ENCODE results near the gene PITPNM3. TPM values are rescaled to one million over a fixed set of nuclear protein-coding genes. Genes with fewer than 3 reads are reported as not detected.

The PITPNM3 gene
- total RNA-seq, 4 donors from 2014 or later = 12.7 to 51.6 (median 29.7) TPM

- in situ Hi-C loops (cut with MboI; ENCODE audit: low pct_ligation_motif_present in 1 of 4, low pct_unique_long_range_greater_than_20kb in 1 of 4, low sequenced_read_pairs in 3 of 4) (no loop called here), intact Hi-C loops (cut with DNase I; ENCODE audit: low total_unique reads) (no loop called here)
- no peaks in the 10 kb centered on the region for H3K27me3 ChIP-seq
- no peaks in the 10 kb centered on the region for H3K9me3 ChIP-seq
- TF ChIP-seq CTCF (IDR thresholded peaks at IDR 0.05) (no peak), POLR2AphosphoS5 (IDR thresholded peaks at IDR 0.05) (no peak), POLR2A (IDR thresholded peaks at IDR 0.05) (no peak), EP300 (IDR thresholded peaks at IDR 0.05; ENCODE audit: low read depth) (no peak)
- WGBS, 2 donors (ENCODE audit: low coverage in 1 of 2) = 63 to 84% methylated on average over 5 to 10 of the region's 10 CpGs
- no peak overlapping the region for H3K27ac ChIP-seq
- no peak overlapping the region for H3K4me3 ChIP-seq
- DNase-seq = no peak
- H3K4me1 ChIP-seq = no peaks in the 10 kb centered on the region
- H3K36me3 ChIP-seq = no peaks in the 10 kb centered on the region
Observed at GRCh38 chr17:6536053-6536452, 20.3 kb downstream of the PITPNM3 start.

GRCh38 chr17:6534846-6535514 lies 21.4 kb downstream of the PITPNM3 start:
- TF ChIP-seq EP300 (IDR thresholded peaks at IDR 0.05; ENCODE audit: low read depth) = no peak
- TF ChIP-seq POLR2AphosphoS5 (IDR thresholded peaks at IDR 0.05) = no peak
- no peak for TF ChIP-seq POLR2A (IDR thresholded peaks at IDR 0.05)
- TF ChIP-seq CTCF (IDR thresholded peaks at IDR 0.05) = no peak
- intact Hi-C loops (cut with DNase I; ENCODE audit: low total_unique reads) = no loop called here
- in situ Hi-C loops (cut with MboI; ENCODE audit: low pct_ligation_motif_present in 1 of 4, low pct_unique_long_range_greater_than_20kb in 1 of 4, low sequenced_read_pairs in 3 of 4) = no loop called here
- no peak overlapping the region for H3K27ac ChIP-seq
- no peaks in the 10 kb centered on the region for H3K27me3 ChIP-seq
- DNase-seq = no peak
- no peaks in the 10 kb centered on the region for H3K4me1 ChIP-seq
- no peak overlapping the region for H3K4me3 ChIP-seq
- H3K36me3 ChIP-seq = no peaks in the 10 kb centered on the region
- H3K9me3 ChIP-seq = no peaks in the 10 kb centered on the region
- 69% methylated on average over 3 of the region's 3 CpGs; no CpG with 5 or more reads in 1 of the 2 donors for WGBS, 2 donors (ENCODE audit: low coverage in 1 of 2)

- Histone ChIP-seq H3K9me3 (no peaks in the 10 kb centered on the region), H3K4me1 (no peaks in the 10 kb centered on the region), H3K27ac (no peak overlapping the region), H3K4me3 (no peak overlapping the region), H3K36me3 (no peaks in the 10 kb centered on the region), H3K27me3 (no peaks in the 10 kb centered on the region)
- in situ Hi-C loops (cut with MboI; ENCODE audit: low pct_ligation_motif_present in 1 of 4, low pct_unique_long_range_greater_than_20kb in 1 of 4, low sequenced_read_pairs in 3 of 4) (no loop called here), intact Hi-C loops (cut with DNase I; ENCODE audit: low total_unique reads) (no loop called here)
- TF ChIP-seq POLR2AphosphoS5 (IDR thresholded peaks at IDR 0.05) (no peak), CTCF (IDR thresholded peaks at IDR 0.05) (no peak), EP300 (IDR thresholded peaks at IDR 0.05; ENCODE audit: low read depth) (no peak), POLR2A (IDR thresholded peaks at IDR 0.05) (no peak)
- DNase-seq = no peak
- WGBS, 2 donors (ENCODE audit: low coverage in 1 of 2) = 73 to 74% methylated on average over 3 to 5 of the region's 5 CpGs
Observed at GRCh38 chr17:6532441-6532885, 23.9 kb downstream of the PITPNM3 start.

GRCh38 chr17:6531575-6531974 lies 24.8 kb downstream of the PITPNM3 start:
- Histone ChIP-seq H3K36me3 (no peaks in the 10 kb centered on the region), H3K27ac (no peak overlapping the region), H3K4me1 (no peaks in the 10 kb centered on the region), H3K4me3 (no peak overlapping the region), H3K9me3 (no peaks in the 10 kb centered on the region), H3K27me3 (no peaks in the 10 kb centered on the region)
- DNase-seq = no peak
- 89 to 100% methylated on average over 1 to 7 of the region's 7 CpGs for WGBS, 2 donors (ENCODE audit: low coverage in 1 of 2)
- TF ChIP-seq CTCF (IDR thresholded peaks at IDR 0.05) = no peak
- TF ChIP-seq POLR2A (IDR thresholded peaks at IDR 0.05) = no peak
- TF ChIP-seq EP300 (IDR thresholded peaks at IDR 0.05; ENCODE audit: low read depth) = no peak
- TF ChIP-seq POLR2AphosphoS5 (IDR thresholded peaks at IDR 0.05) = no peak
- intact Hi-C loops (cut with DNase I; ENCODE audit: low total_unique reads) = no loop called here
- in situ Hi-C loops (cut with MboI; ENCODE audit: low pct_ligation_motif_present in 1 of 4, low pct_unique_long_range_greater_than_20kb in 1 of 4, low sequenced_read_pairs in 3 of 4) = no loop called here

All from transverse colon (tissue), 4 donors.